ENCODE data around the gene SRSF10. TPM values are rescaled to one million over a fixed set of nuclear protein-coding genes. Genes with fewer than 3 reads are reported as not detected.

The SRSF10 gene
- total RNA-seq, 1 experiment from 2014 or later = 142 TPM

GRCh38 chr1:24018611-24019580, 38.8 kb upstream of the SRSF10 start:
- peak; percentile 75 for ATAC-seq
- peak overlapping the region; percentile 82 for H3K4me2 ChIP-seq (ENCODE audit: low read length)
- H4K20me1 ChIP-seq (ENCODE audit: insufficient read depth) = no peaks in the 10 kb centered on the region
- peak overlapping the region; percentile 56 for H3K27ac ChIP-seq (ENCODE audit: low read depth, low read length)
- no peaks in the 10 kb centered on the region for H3K9me2 ChIP-seq (ENCODE audit: insufficient read depth)
- no TSS peak for BruUV-seq (replicated peaks)
- ChIA-PET RAD21 (ENCODE audit: low non-redundant PET in 1 of 2, low total read pairs in 2 of 2, uncharacterized antibody in 2 of 2, unreplicated experiment in 2 of 2) (interaction anchor here in 1 of 2 experiments (0.6 kb wide), 1 partner anchor 193 kb away, joined by 3 read pairs; the partner anchor contains the start of gene HMGCL), POLR2A (interaction anchor here (1.7 kb wide), 1 partner anchor 16 kb away, joined by 6 read pairs; no protein-coding TSS in a partner anchor), CTCF (interaction anchor here (1.1 to 1.2 kb wide), 2 partner anchors 9 to 28 kb away, joined by 3 to 5 read pairs; no protein-coding TSS in a partner anchor)
- H2AFZ ChIP-seq (ENCODE audit: low read depth, low read length, poor library complexity, severe bottlenecking) = peak overlapping the region; percentile 56
- H3K79me2 ChIP-seq (ENCODE audit: insufficient read depth, low read length) = no peaks in the 10 kb centered on the region
- H3K4me1 ChIP-seq (ENCODE audit: control insufficient read depth in 1 of 2, insufficient read depth in 2 of 2, low read length in 2 of 2) = peaks cover 43 to 48% of the 10 kb centered on the region in 2 experiments
- peak overlapping the region; percentile 40 for H3K9ac ChIP-seq (ENCODE audit: low read length)
- peak; percentile 79 for DNase-seq (ENCODE audit: low read depth, low spot score)
- intact Hi-C loops (cut with micrococcal nuclease) = no loop called here
- peak overlapping the region in 1 of 2 experiments; percentile 22; a peak in 2 of 4 replicates for H3K4me3 ChIP-seq (replicated peaks in 1 of 2; ENCODE audit: low read depth in 1 of 2, low read length in 2 of 2)
- H3K9me3 ChIP-seq (ENCODE audit: control insufficient read depth in 1 of 2, insufficient read depth in 1 of 2, low read depth in 1 of 2, low read length in 2 of 2) = no peaks in the 10 kb centered on the region
- H3K27me3 ChIP-seq (ENCODE audit: insufficient read depth, low read length) = no peaks in the 10 kb centered on the region
- H3K36me3 ChIP-seq (ENCODE audit: control insufficient read depth in 1 of 2, insufficient read depth in 2 of 2, low read length in 2 of 2) = no peaks in the 10 kb centered on the region
- no peak for TF ChIP-seq ELF1 (IDR thresholded peaks at IDR 0.05; ENCODE audit: borderline replicate concordance, low read depth)
- TF ChIP-seq EGR1 (IDR thresholded peaks at IDR 0.05; ENCODE audit: low read depth) = no peak
- no peak for TF ChIP-seq YY1 (IDR thresholded peaks at IDR 0.05; ENCODE audit: extremely low read depth, insufficient replicate concordance, low read depth, low read length)
- 0 out of 2 replicates have a peak, but pooled peaks have one; percentile 15 for TF ChIP-seq ZFX (IDR thresholded peaks at IDR 0.05)
- TF ChIP-seq POLR2AphosphoS5 (IDR thresholded peaks at IDR 0.05; ENCODE audit: low read depth, low read length) = no peak; the same call in 1 of the 2 replicates
- no peak for TF ChIP-seq CTCF (IDR thresholded peaks at IDR 0.05 in 2 of 3, conservative IDR thresholded peaks at IDR 0.05 in 1 of 3; ENCODE audit: borderline replicate concordance in 1 of 3, insufficient read depth in 1 of 3, low read depth in 2 of 3, low read length in 2 of 3)
- no peak for TF ChIP-seq ZNF274 (IDR thresholded peaks at IDR 0.05; ENCODE audit: low read depth, low read length)
- TF ChIP-seq CBX3 (IDR thresholded peaks at IDR 0.05; ENCODE audit: low read depth) = peak; percentile 44; the same call in 1 of the 2 replicates
- TF ChIP-seq TCF7L2 (IDR thresholded peaks at IDR 0.05; ENCODE audit: borderline replicate concordance, extremely low read depth, insufficient read depth, insufficient read length) = no peak
- TF ChIP-seq EZH2 (IDR thresholded peaks at IDR 0.05) = no peak
- TF ChIP-seq, protein P1, sequence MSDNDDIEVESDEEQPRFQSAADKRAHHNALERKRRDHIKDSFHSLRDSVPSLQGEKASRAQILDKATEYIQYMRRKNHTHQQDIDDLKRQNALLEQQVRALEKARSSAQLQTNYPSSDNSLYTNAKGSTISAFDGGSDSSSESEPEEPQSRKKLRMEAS (IDR thresholded peaks at IDR 0.05) = no peak
- TF ChIP-seq SRF (IDR thresholded peaks at IDR 0.05; ENCODE audit: low read depth) = no peak
- TF ChIP-seq, protein P2, sequence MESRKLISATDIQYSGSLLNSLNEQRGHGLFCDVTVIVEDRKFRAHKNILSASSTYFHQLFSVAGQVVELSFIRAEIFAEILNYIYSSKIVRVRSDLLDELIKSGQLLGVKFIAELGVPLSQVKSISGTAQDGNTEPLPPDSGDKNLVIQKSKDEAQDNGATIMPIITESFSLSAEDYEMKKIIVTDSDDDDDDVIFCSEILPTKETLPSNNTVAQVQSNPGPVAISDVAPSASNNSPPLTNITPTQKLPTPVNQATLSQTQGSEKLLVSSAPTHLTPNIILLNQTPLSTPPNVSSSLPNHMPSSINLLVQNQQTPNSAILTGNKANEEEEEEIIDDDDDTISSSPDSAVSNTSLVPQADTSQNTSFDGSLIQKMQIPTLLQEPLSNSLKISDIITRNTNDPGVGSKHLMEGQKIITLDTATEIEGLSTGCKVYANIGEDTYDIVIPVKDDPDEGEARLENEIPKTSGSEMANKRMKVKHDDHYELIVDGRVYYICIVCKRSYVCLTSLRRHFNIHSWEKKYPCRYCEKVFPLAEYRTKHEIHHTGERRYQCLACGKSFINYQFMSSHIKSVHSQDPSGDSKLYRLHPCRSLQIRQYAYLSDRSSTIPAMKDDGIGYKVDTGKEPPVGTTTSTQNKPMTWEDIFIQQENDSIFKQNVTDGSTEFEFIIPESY (IDR thresholded peaks at IDR 0.05; ENCODE audit: extremely low read depth, insufficient replicate concordance, low read length) = no peak
- TF ChIP-seq, protein P3, sequence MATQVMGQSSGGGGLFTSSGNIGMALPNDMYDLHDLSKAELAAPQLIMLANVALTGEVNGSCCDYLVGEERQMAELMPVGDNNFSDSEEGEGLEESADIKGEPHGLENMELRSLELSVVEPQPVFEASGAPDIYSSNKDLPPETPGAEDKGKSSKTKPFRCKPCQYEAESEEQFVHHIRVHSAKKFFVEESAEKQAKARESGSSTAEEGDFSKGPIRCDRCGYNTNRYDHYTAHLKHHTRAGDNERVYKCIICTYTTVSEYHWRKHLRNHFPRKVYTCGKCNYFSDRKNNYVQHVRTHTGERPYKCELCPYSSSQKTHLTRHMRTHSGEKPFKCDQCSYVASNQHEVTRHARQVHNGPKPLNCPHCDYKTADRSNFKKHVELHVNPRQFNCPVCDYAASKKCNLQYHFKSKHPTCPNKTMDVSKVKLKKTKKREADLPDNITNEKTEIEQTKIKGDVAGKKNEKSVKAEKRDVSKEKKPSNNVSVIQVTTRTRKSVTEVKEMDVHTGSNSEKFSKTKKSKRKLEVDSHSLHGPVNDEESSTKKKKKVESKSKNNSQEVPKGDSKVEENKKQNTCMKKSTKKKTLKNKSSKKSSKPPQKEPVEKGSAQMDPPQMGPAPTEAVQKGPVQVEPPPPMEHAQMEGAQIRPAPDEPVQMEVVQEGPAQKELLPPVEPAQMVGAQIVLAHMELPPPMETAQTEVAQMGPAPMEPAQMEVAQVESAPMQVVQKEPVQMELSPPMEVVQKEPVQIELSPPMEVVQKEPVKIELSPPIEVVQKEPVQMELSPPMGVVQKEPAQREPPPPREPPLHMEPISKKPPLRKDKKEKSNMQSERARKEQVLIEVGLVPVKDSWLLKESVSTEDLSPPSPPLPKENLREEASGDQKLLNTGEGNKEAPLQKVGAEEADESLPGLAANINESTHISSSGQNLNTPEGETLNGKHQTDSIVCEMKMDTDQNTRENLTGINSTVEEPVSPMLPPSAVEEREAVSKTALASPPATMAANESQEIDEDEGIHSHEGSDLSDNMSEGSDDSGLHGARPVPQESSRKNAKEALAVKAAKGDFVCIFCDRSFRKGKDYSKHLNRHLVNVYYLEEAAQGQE (IDR thresholded peaks at IDR 0.05; ENCODE audit: low read depth) = no peak
- no peak for TF ChIP-seq ATF3 (IDR thresholded peaks at IDR 0.05)
- TF ChIP-seq SP1 (IDR thresholded peaks at IDR 0.05; ENCODE audit: low read depth) = no peak; the same call in 1 of the 2 replicates
